ENCODE data around the gene SGCA. TPM values are rescaled to one million over a fixed set of nuclear protein-coding genes. Genes with fewer than 3 reads are reported as not detected.

Gene SGCA
- total and polyA plus RNA-seq, 2 of the 8 experiments (the other 6 are each of a cell fraction or from before 2014, with no cell fraction given), result 0.12 TPM; not detected in 1

- peaks cover 0 to 28% (median 12%) of the 10 kb centered on the region in 4 experiments; a peak in 6 of 7 replicates for H3K4me1 ChIP-seq (replicated peaks in 1 of 4; ENCODE audit: control insufficient read depth in 3 of 4, insufficient read depth in 4 of 4, low read length in 3 of 4)
- WGBS, 2 experiments (ENCODE audit: extremely low coverage in 1 of 2, insufficient coverage in 1 of 2, insufficient read length in 1 of 2, insufficient replicate concordance in 2 of 2, low coverage in 1 of 2, low lambda C conversion rate in 2 of 2, missing lambda C conversion rate in 1 of 2), result 84% methylated on average over 8 of the region's 11 CpGs; no CpG with 5 or more reads in 1 of the 2 experiments
- H4K8ac ChIP-seq (ENCODE audit: extremely low read depth, insufficient read depth, low read length), result no peak overlapping the region; the same call in 1 of the 2 replicates
- no peak overlapping the region for H3K18ac ChIP-seq (ENCODE audit: extremely low read depth, low read length)
- no peak overlapping the region for H3K14ac ChIP-seq (ENCODE audit: insufficient read length)
- H3K4me3 ChIP-seq (ENCODE audit: extremely low read depth in 1 of 4, insufficient read depth in 2 of 4, low read depth in 3 of 4, low read length in 4 of 4), result no peak overlapping the region
- FAIRE-seq, result no peak
- no peak overlapping the region for H4K5ac ChIP-seq (ENCODE audit: insufficient read length, low read depth, low read length)
- no peak for DNase-seq (ENCODE audit: low read depth in 1 of 2, low spot score in 2 of 2)
- peaks cover 8% of the 10 kb centered on the region for H3K79me1 ChIP-seq (ENCODE audit: low read depth, low read length)
- H3K56ac ChIP-seq (replicated peaks; ENCODE audit: insufficient read length, low read depth, low read length), result no peak overlapping the region
- no peaks in the 10 kb centered on the region for H3K9me3 ChIP-seq (ENCODE audit: insufficient read depth in 2 of 2, low read depth in 1 of 2, low read length in 1 of 2)
- H2BK12ac ChIP-seq (ENCODE audit: low read depth, low read length), result no peak overlapping the region
- H3K79me2 ChIP-seq (ENCODE audit: control insufficient read depth in 1 of 2, insufficient read depth in 2 of 2, low read length in 2 of 2), result no peaks in the 10 kb centered on the region; a peak in 1 of 4 replicates
- no peak overlapping the region for H3K27ac ChIP-seq (ENCODE audit: low read depth, low read length)
- no peak overlapping the region for H4K91ac ChIP-seq (replicated peaks; ENCODE audit: insufficient read length, low read length)
- peaks cover 9 to 16% of the 10 kb centered on the region in 2 experiments for H4K20me1 ChIP-seq (replicated peaks in 1 of 2; ENCODE audit: control insufficient read depth in 1 of 2, insufficient read depth in 2 of 2, low read length in 2 of 2)
- H3K27me3 ChIP-seq (replicated peaks in 1 of 4; ENCODE audit: control insufficient read depth in 3 of 4, extremely low read depth in 1 of 4, insufficient read depth in 3 of 4, low read length in 3 of 4), result peaks cover 2 to 17% (median 15%) of the 10 kb centered on the region in 4 experiments; a peak in 6 of 7 replicates
- no peak overlapping the region for H2AFZ ChIP-seq (ENCODE audit: low read length)
- H2BK120ac ChIP-seq (replicated peaks; ENCODE audit: low read depth, low read length), result no peak overlapping the region
- H2BK5ac ChIP-seq (ENCODE audit: low read depth, low read length), result no peak overlapping the region
- H3K4ac ChIP-seq (replicated peaks; ENCODE audit: insufficient read length, low read depth, low read length), result no peak overlapping the region
- no peak overlapping the region for H2AK5ac ChIP-seq (ENCODE audit: low read depth, low read length)
- peaks cover 0 to 6% (median 2%) of the 10 kb centered on the region in 4 experiments; a peak in 2 of 8 replicates for H3K36me3 ChIP-seq (ENCODE audit: control insufficient read depth in 2 of 4, insufficient read depth in 4 of 4, low read length in 3 of 4)
- ChIA-PET CTCF (ENCODE audit: partially characterized antibody) (interaction anchor here (0.6 to 21.6 kb wide), 22 partner anchors 3 to 184 kb away, joined by 3 to 299 read pairs (median 6); partner anchors contain the start of genes ITGA3, PDK2, PPP1R9B and SAMD14), POLR2A (ENCODE audit: partially characterized antibody) (interaction anchor here (0.6 to 1.5 kb wide), 5 partner anchors 9 to 1839 kb away, joined by 3 to 4 read pairs (median 4); partner anchors contain the start of gene XYLT2)
- H2BK15ac ChIP-seq (ENCODE audit: low read length), result no peak overlapping the region
- H3K23me2 ChIP-seq (ENCODE audit: low read depth, low read length), result peaks cover 19% of the 10 kb centered on the region
- no peak overlapping the region for H3K23ac ChIP-seq (ENCODE audit: insufficient read length)
- no peak overlapping the region for H2BK20ac ChIP-seq (ENCODE audit: low read length)
- H3K4me2 ChIP-seq (ENCODE audit: insufficient read depth in 1 of 2, low read depth in 2 of 2, low read length in 2 of 2), result no peak overlapping the region
- H3K9ac ChIP-seq (replicated peaks in 1 of 4; ENCODE audit: extremely low read depth in 1 of 4, low read depth in 3 of 4, low read length in 3 of 4), result no peak overlapping the region
- TF ChIP-seq TBP (IDR thresholded peaks at IDR 0.05; ENCODE audit: low read depth, low read length) (no peak), ZNF274 (IDR thresholded peaks at IDR 0.05; ENCODE audit: borderline replicate concordance, extremely low read depth, low read length) (no peak), SUZ12 (IDR thresholded peaks at IDR 0.05; ENCODE audit: low read length) (no peak), ASH2L (IDR thresholded peaks at IDR 0.05; ENCODE audit: low read length) (no peak), HDAC6 (IDR thresholded peaks at IDR 0.05; ENCODE audit: low read depth, low read length) (no peak), EZH2 (IDR thresholded peaks at IDR 0.05; ENCODE audit: low read depth, low read length, severe bottlenecking) (no peak), GTF2F1 (IDR thresholded peaks at IDR 0.05; ENCODE audit: borderline replicate concordance, low read depth, low read length) (no peak), RXRA (IDR thresholded peaks at IDR 0.05; ENCODE audit: insufficient read depth, low read depth, low read length) (no peak), KDM1A (IDR thresholded peaks at IDR 0.05; ENCODE audit: borderline replicate concordance, low read length) (no peak), YY1 (IDR thresholded peaks at IDR 0.05; ENCODE audit: low read depth, low read length) (no peak), USF2 (IDR thresholded peaks at IDR 0.05; ENCODE audit: low read length) (no peak), POLR2AphosphoS5 (IDR thresholded peaks at IDR 0.05; ENCODE audit: low read depth, low read length) (no peak)
Measured at GRCh38 chr17:50145532-50146229, 20.1 kb upstream of the SGCA start.
